Stimulated activated CD4-positive, alpha-beta T cell treated with anti-CD3 and anti-CD28 coated beads, Interleukin-4, amount 100 ng/mL, for 4 hours (primary cell): ENCODE data around the gene HOXB1.
A peak's percentile ranks its signal among the peaks of the same experiment; 100 is the strongest.
"Not testable (repeated sequence)": the region's sequence is repeated elsewhere in the genome, so short reads cannot be mapped to it uniquely, and the experiment has no call there.

Experiments used
- DNase-seq, 2 experiments: peaks; one replicate each; pipeline ENCODE4 v3.0.0-alpha.2; 2020

The HOXB1 gene

DNA sequence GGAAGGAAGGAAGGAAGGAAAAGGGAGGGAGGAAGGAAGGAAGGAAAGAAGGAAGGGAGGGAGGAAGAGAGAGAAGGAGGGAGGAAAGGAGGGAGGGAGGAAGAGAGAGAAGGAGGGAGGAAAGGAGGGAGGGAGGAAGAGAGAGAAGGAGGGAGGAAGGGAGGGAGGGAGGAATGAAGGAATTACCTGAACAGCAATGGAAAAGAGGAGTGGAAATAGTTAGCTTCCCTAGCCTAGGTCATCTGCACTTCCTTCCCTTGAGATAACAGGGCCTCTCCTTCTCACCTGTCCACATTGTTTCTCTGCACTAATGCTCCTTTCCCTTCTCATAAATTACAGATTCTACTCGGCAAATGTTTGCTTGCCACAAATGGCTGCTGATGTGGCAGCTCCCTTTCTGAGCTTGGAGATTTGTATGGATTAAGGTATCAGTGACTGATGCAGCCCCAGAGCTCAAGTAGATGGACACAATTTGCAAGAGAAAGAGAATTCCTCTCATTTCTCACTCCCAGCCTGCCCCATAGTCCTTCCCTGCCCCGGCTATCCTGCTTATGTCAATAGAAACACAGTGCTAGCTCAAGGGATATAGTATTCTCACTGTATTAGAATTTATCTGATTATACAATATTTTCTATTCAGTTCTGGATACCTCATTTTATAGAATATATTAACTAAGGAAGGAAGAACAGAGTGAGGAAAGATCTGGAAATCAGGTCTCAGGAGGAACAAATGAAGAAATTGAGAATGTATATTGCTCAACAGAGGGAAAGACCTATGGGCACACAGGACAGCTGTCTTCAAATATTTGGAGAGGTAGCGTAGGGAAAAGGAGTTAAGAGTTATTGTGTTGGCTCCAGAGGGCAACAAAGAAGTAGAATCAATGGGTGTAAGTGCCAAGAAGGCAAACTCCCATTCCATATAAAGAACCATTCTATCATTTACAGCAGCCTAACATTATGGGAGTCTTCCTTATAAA is 14.6 kb downstream of the HOXB1 start:
- no peak for DNase-seq

- no peak for DNase-seq
Measured at GRCh38 chr17:48514477-48514876, 16.3 kb downstream of the HOXB1 start.

DNA sequence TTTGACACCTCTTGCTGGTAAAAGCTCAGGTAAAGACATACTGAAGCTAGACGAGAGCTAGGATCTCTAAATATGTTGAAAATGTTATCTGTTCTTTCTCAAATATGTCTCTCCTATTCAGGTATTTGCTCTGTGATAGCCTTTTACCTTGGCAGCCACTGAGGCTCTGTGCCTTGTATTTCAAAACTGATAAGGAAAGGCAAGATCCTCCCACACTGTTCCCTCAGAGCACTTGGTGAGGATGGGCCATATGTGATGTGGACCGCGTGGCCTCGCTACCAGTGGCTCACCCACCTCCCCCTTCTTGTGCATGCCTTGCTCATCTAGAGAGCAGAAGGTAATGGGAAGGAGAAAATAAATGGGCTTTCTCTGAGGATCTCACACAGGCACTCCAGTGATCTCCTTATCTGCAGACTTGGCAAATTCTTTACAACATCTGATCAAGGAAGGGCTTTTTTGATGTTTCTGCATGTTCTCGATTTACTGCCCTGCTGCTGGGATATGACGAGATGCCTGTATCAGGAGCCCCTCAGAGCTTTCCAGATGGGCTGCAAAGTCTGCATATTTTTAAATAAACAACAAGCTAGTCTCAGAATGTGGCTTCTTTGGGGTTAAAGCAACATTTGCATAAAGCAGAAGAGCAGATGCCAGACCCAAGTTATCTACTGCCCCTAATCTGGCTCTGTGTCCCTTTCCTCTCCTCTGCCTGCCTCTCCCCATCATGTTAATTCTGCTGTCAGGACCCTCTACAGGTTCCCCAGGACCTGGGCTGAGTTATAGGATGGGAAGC is 16.9 kb downstream of the HOXB1 start:
- no peak for DNase-seq

GRCh38 chr17:48513097-48513496 is 17.7 kb downstream of the HOXB1 start:
- peak in 1 of 2 experiments; percentile 24 for DNase-seq

GRCh38 chr17:48510761-48511604 is 19.8 kb downstream of the HOXB1 start:
- peak in 1 of 2 experiments; percentile 34 for DNase-seq

DNA sequence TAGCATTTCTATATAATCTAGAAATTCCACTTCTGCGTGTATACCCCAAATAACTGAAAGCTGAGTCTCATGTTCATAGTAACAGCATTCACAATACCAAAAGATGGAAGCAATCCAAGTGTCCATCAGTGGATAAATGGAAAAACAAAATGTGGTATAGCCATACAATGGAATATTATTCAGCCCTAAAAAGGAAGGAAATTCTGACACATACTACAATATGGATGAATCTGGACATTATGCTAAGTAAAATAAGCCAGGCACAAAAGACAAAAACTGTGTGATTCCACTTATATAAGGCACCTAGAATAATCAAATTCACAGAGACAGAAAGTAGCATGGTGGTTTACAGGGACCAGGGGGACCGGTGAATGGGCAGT is 20.4 kb downstream of the HOXB1 start:
- no peak for DNase-seq

DNA sequence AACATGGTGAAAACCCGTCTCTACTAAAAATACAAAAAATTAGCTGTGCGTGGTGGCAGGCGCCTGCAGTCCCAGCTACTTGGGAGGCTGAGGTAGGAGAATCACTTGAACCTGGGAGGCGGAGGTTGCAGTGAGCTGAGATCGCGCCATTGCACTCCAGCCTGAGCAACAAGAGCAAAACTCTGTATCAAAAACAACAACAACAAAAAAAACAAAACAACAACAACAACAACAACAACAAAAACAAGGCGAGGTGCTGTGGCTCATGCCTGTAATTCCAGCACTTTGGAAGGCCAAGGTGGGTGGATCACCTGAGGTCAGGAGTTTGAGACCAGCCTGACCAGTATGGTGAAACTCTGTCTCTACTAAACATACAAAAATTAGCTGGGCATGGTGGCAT is 21.1 kb downstream of the HOXB1 start:
- DNase-seq, result not testable (repeated sequence)

GRCh38 chr17:48506246-48506645 is 24.6 kb downstream of the HOXB1 start:
- DNase-seq, result no peak

DNA sequence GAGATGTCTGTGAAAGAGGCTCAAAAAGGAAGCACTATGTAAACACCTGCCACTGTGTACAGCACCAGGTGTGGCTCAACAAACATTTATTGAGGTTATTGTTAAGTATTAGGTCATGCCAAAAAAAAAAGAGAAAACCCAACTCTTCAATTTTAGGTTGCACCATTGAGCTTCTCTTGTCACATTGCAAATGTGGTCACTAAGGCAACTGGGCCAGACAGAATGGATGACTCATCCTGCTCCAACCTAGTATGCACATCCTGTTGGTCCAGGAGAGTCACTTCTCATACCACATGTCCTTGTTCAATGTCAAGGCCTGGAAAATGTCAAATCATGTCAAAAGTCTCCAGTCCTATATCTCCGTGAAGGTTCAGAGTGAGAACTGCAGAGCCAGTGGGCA is 25.0 kb downstream of the HOXB1 start:
- peak in 1 of 2 experiments; percentile 32 for DNase-seq

DNA sequence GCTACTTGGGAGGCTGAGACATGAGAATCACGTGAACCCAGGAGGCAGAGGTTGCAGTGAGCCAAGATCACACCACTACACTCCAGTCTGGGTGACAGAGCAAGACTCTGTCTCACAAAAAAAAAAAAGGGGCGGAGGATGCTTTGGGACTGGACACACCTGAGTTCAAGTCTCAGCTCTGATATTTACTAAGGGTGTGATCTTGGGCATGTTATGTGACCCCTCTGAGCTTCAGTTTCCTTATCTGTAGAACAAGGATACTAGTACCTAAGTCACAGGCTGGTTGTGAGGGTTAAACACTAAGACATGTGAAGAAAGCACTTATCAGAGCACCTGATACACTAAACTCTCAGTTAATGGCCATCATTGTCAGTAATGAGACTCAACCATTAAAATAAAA is 25.9 kb downstream of the HOXB1 start:
- DNase-seq, result no peak

- no peak for DNase-seq
Measured at GRCh38 chr17:48503747-48504146, 27.1 kb downstream of the HOXB1 start.

- DNase-seq, result no peak
Measured at GRCh38 chr17:48502901-48503300, 27.9 kb downstream of the HOXB1 start.

- DNase-seq, result no peak
Measured at GRCh38 chr17:48502312-48502711, 28.5 kb downstream of the HOXB1 start.

DNA sequence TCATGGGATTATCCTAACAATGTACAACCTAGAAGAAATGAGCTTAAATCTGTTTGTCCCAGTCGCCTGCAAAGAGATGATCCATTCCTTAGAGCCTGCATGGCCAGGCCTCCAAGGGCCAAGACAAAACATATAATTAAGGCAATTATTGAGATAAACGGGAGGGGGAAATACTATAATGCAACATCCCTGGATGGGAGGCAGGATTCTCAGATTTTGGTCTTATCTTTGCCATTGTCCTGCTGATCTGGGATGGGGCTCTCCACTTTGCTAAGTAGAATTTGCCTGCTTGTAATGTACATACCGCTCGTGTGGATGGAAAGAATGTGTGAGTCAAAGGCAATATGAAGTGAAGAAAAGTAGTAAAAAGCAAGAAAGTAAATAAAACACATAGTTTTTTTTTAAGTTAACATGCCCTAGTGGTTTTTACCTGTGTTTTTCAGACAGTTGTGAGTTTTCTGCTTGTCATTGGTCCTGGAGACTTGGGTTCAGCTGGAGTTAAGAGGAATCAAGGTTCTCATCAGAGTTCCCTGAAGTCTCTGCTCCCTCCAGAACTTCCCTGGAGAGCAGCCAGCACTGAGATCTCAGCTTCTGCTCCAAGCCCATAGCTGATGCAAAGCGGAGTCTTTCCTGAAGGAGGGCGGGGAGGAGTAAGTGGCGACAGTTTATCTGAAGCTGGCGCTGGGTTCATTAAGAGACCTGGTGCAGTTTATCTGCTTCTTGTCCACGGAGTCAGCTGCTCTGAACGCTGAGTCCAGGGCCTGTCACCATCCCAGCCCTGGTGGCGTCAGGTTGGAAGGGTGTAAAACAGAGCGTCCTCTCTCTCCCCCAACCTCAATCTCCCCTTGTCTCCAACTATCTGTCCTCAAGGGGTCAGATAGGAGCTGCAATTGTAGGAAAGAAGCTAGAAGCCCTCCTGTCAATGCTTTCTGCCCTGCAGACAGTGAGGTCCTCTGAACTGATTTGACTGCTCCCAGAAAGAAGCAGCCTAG is 30.1 kb downstream of the HOXB1 start:
- DNase-seq, result no peak

GRCh38 chr17:48499735-48500434 is 30.9 kb downstream of the HOXB1 start:
- no peak for DNase-seq

GRCh38 chr17:48499248-48499647 is 31.6 kb downstream of the HOXB1 start:
- DNase-seq, result no peak

GRCh38 chr17:48498164-48498850 is 32.5 kb downstream of the HOXB1 start:
- no peak for DNase-seq

GRCh38 chr17:48497103-48497502 is 33.7 kb downstream of the HOXB1 start:
- DNase-seq, result no peak

GRCh38 chr17:48494335-48494734 is 36.5 kb downstream of the HOXB1 start:
- DNase-seq, result no peak
